GM18867 (cell line): ENCODE data around the gene CHRNA4.

ENCODE experiments used
- ATAC-seq: cut with Tn5 transposase; IDR thresholded peaks from one replicate; pipeline ENCODE4 v1.9.1; 2021; ENCODE audit warnings: mild to moderate bottlenecking, moderate library complexity; ENCODE audit not compliant: unreplicated experiment

CHRNA4 gene

GRCh38 chr20:63360850-63361518 is at the start of gene CHRNA4:
CHRNA4 (minus strand) TSS chr20:63361349; CDS start chr20:63361165, 184 bp downstream.
- no peak for ATAC-seq

DNA sequence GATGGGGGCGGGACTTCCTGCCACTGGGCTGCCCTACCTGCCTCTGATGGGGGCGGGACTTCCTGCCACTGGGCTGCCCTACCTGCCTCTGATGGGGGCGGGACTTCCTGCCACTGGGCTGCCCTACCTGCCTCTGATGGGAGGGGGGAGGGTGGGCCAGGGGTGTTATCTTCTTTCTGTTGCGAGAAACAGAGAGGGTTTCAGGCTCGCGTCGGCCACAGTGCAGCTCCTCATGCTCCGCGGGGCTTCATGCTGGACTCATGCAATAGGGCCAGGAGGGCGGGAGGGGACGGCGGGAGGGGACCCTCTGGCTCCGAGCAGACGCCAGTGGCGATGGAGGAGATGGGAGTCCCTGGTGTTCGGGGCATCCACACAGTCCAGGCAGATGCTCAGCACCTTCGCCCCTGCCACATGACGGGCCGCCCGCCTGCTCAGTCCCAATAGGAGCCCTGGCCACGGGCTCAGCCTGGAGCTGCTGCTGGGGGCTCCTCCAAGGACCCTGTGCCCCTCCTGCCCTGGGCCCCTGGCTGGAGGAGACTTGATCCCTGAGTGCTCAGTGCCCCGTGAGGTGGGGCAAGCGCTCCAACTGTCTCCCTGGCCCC is 48.8 kb upstream of the CHRNA4 start:
- no peak for ATAC-seq

DNA sequence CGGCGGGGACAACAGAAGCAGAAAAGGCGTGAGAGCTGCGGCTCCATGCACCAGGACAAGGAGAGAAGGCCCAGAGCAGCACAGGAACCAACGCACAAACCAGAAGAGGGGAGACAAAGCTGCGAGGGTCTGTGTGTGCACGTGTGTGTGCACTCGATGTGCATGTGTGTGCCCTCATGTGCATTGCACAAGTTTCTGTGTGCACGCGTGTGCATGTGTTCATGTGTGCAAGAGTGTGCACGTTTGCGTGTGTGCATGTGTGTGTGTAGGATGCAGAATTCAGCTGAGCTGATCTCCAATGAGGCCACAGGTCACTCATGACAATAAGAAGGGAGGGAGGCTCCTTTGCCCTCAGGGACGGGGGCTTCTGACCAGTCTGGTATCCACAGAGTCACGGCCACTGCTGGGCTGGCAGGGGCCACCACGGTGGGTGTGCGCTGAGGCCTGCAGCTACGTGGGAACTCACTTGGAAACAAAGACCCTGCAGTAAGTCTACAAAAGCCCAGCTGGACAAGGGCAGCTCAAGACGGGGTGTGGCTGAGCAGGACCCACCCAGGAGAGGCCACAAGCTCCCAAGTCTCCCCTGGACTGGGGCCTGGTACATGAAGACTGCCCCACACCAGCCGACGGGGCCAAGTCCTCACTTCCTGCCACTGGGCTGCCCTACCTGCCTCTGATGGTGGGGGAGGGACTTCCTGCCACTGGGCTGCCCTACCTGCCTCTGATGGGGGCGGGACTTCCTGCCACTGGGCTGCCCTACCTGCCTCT is 48.1 kb upstream of the CHRNA4 start:
- ATAC-seq = no peak

GRCh38 chr20:63408684-63409046 is 47.5 kb upstream of the CHRNA4 start:
- ATAC-seq = no peak

DNA sequence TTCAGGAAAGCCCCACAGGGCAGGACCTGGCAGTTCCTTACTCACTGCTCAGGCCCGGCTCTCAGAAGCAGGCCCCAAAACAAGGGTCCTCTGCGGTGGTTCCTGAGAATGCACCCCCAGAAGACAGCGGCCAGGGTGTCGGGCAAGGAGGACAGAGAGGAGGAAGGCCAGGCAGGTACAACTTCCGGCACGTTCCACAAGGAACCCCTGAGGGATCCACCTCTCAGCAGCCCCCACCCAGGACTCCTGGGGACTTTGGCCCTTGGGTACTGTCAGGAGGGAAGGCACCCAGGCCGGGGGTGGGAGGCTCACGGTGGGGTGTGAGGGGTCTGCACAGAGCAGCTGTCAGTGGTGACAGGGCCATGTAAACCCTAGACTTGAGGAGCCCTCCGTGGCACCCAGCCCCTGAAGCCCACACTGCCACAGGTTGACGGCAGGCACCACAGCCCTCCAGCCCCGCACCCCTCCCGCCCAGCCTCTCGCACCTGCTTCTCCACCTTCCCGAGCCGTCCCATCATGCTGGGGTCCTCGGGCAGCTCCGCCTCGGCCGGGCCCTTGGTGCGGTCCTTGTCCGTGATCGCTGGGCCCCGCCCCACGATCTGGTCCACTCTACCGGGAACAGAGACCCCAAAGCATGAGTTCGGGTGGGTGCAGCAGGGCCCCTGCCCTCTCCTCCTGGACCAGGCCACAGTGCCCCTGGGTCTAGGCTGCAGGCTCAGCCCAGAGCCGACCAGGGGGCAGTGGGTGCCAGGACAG is 47.0 kb upstream of the CHRNA4 start:
- ATAC-seq = no peak

DNA sequence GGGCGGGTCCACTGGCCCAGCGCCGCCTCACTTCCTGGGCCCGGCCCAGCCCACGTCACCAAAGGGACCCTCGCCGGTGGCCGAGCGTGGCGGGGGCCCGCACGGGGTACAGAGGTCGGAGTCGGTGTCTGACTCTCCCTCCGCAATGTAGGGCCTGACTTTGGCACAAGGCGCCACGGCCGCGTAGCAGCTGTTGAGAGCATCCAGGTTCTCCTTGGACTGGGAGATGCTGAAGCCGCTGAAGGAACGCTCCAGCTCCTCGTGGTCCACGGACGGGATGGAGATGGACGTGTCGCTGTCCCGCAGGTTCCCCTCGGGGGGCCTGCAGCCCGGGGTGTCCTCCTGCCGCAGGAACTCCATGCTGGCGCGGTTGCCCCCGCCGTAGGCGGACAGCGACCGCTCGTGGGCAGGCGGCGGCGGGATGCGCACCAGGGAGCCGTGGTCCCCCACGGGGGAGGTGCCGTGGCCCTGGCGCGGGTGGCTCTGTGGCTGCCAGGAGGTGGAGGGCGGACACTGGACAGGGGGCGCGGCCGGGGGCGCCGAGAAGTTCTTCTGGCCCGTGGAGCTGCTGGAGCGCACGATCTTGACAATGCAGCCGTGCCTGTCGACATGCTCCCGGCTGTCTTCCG is 45.6 kb upstream of the CHRNA4 start:
- no peak for ATAC-seq

DNA sequence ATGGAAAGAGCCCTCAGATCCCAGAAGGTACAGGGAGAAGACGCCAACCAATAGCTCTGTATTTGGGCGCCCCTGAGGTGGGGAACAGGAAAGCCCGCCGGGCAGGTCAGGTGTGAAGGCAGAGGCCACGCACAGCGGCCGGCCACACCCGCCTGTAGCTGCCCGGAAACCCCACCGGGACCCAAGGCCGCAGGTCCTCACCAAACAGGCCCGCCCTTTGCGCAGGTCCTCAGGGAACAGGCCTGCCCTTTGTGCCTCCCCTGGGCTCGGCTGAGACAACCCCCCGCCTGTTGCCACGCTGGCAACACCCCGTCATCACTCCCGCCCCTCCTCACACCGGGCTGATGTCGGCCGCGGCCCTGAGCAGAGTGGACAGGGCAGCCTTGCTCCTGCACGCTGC is 44.9 kb upstream of the CHRNA4 start:
- no peak for ATAC-seq

DNA sequence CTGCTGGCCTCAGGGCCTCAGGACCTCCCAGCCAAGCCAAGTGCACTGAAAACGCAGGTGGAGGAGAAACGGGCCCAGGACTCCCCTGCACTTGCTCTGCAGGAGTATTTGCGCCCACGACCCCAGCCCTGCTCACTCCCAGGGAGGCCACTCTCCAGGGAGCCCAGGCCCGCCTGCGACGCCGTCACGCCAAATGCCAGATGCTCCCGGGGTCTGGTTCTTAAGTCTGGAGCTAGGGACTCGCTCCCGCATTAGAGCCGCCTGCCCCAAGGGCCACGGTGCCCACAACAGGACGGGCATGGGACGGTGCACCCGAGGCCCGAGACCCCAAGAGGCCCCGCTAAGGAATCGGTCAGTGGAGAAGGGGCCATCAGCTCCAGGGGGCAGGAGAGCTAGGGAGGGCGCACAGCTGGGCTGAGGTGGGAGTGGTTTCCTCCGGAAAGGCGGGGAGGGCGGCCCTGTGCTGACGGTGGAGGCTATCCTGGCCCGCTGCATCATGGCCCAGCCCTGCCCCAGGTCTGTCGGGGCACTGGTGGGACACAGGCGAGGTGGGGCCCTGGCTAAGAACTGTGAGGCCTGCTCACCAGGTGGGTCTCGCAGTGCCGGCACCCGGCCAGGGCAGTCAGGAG is 44.1 kb upstream of the CHRNA4 start:
- ATAC-seq = no peak

DNA sequence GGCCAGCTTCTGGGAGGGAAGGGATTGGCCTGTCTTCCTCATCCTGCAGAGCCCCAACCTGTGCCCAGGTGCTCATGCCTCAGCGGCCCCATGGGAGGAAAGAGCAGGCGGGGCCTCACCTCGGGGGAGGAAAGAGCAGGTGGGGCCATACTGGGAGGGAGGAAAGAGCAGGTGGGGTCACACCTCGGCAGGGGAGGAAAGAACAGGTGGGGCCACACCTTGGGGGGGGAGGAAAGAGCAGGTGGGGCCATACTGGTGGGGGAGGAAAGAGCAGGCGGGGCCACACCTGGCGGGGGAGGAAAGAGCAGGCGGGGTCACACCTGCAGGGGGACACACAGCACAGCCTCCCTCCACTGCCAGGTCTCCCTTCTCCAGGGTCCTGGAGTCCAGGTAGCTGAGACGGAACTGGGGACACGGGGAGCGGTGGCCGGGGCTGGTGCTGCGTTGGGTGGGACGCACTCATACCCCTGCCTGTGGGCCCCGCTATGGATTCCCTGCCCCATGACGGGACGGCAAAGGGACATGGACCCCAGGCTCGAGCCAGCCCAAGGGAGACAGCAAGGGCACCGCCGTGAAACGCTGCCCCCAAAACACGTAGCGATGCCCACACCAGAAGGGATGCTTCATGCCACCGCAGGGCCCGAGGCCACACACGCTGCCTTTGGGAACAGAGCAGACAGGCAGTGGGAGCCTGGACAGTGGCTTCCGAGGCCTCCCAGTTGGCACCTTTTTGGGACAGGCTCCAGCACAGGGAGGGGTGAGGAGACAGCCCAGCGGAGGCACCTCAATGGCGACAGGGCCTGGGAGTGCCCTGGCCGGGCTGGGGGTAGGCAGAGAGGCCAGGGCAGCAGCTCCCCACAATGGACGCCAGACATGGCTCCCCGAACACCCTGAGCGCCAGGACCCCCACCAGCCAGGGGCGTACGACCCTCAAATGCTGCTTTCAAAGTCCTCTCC is 43.3 kb upstream of the CHRNA4 start:
- no peak for ATAC-seq

DNA sequence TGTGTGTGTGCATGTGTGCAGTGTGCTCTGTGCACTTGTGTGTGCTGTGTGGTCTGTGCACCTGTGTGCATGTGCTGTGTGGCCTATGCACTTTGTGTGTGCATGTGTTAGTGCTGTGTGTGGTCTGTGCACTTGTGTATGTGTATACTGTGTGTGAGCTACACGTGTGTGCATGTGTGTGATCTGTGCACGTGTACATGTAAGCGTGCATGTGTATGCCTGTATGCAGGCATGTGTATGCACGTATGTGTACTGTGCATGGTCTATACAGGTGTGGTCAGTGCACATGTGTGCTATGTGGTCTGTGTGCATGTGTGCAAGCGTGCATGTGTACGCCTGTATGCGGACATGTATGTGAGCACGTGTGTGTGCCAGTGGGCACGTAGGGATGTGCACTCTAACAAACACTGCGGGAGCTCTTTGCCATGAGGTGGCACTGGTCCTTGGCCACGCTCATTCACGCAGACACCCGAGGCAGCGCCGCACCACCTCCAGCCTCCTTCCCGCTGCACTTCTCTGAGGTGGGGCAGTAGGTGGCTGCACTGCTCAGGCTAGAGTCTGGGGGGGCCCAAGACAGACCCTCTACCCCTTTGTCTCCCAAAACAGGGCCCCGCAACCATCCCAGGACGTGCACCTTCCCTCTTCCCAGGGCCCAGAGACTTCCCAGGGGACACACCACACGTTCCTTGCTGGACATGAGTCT is 42.4 kb upstream of the CHRNA4 start:
- no peak for ATAC-seq

- ATAC-seq = no peak
These were observed 41.7 kb upstream of the CHRNA4 start for GRCh38 chr20:63402860-63403220.

- ATAC-seq = no peak
These were observed 41.2 kb upstream of the CHRNA4 start for GRCh38 chr20:63402181-63402859.

DNA sequence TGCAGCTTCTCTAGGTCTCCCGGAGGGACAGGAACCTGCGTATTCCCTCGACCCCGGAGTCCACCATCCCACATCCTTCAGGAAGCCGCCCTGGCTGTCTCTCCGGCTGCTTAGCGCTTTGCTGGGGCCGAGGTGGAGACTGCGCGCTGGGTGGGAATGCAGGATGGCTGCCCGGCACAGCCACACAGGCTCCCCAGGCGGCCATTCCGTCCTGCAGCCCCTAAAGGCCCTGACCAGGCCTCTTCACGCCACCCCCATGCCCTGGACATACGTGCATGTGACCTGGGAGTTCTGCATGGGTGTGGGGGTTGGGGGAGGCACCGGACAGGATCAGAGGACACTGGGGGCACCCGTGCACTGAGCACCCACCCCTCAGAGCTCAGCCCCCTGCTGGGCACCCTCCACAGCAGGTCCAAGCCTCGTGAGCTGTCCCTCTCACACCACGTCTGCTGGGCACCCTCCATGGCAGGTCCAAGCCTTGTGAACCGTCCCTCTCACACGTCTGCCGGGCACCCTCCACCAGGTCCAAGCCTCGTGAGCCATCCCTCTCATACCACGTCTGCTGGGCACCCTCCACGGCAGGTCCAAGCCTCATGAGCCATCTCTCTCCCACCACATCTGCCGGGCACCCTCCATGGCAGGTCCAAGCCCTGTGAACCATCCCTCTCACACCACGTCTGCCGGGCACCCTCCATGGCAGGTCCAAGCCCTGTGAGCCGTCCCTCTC is 40.4 kb upstream of the CHRNA4 start:
- ATAC-seq = no peak

DNA sequence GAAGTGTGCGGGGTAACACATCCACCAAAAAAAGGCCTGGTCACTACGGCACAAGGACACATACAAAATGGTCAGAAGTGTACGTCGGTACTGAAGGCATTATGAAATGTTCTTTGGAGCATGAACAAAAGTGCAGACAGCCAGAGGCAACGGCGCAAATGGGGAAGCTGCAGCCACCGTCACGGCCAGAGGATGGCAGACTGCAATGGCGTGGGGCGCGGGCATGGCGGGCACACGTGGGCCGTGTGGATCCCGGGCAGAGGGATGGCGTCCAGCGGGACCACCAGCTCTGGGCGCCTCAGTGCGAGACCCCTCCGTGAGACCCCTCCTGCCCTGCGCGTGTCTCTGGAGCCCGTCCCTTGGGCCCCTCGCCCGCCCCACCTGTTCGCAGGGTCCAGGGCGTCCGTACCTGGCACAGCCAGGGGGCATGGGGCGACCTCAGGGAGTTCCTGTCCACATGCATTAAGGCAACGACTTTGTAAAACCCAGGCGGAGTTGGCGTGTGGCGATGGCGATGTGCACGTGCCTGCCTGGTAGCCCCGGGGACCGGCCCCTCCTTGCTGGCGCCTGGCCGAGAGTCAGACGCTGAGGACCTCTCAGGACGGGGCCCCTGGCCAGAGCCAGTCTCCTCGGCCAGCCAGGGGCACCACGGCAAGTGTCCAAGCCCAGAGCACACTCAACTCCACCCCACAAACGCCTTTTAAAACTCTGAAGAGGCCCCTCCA is 39.5 kb upstream of the CHRNA4 start:
- ATAC-seq = no peak

GRCh38 chr20:63399596-63400375 is 38.6 kb upstream of the CHRNA4 start:
- no peak for ATAC-seq
